Spleen (tissue), 11 donors: ENCODE measurements around the gene WNK1. TPM values are rescaled to one million over a fixed set of nuclear protein-coding genes. Genes with fewer than 3 reads are reported as not detected.
"Not testable (repeated sequence)": the region's sequence is repeated elsewhere in the genome, so short reads cannot be mapped to it uniquely, and the experiment has no call there.

ENCODE experiments used
- DNase-seq: peaks from one replicate; pipeline ENCODE4 v3.0.0-alpha.2; 2020
- H3K27ac ChIP-seq, 8 donors: fragments of 200-600 bp; sonication (generic) in 7 of 8; 1 replicate in 4 of 8; 2 replicates in 4 of 8; pipeline versions ENCODE4 v1.5.0 to v1.8.0; 2016 to 2021; ENCODE audit warnings: inconsistent platforms in 4 of 8, mild to moderate bottlenecking in 4 of 8, moderate library complexity in 1 of 8
- H3K27me3 ChIP-seq, 7 donors: fragments of 200-600 bp; sonication (generic) in 6 of 7; replicated peaks in 1 of 7; 1 replicate in 4 of 7; 2 replicates in 3 of 7; pipeline versions ENCODE4 v1.5.0 to v1.8.0; 2016 to 2021; ENCODE audit warnings: inconsistent platforms in 3 of 7, mild to moderate bottlenecking in 1 of 7
- H3K36me3 ChIP-seq, 6 donors: fragments of 200-600 bp; sonication (generic) in 5 of 6; 1 replicate in 4 of 6; 2 replicates in 2 of 6; pipeline versions ENCODE4 v1.5.0 to v1.8.0; 2016 to 2021; ENCODE audit warnings: inconsistent platforms in 2 of 6
- H3K4me1 ChIP-seq, 6 donors: fragments of 200-600 bp; sonication (generic) in 5 of 6; 1 replicate in 3 of 6; 2 replicates in 3 of 6; pipeline versions ENCODE4 v1.5.0 to v1.8.0; 2016 to 2021; ENCODE audit warnings: inconsistent platforms in 3 of 6
- H3K4me3 ChIP-seq, 8 donors: fragments of 200-600 bp; sonication (generic) in 7 of 8; 1 replicate in 4 of 8; 2 replicates in 4 of 8; pipeline versions ENCODE4 v1.5.0 to v1.8.0; 2016 to 2021; ENCODE audit warnings: inconsistent platforms in 4 of 8, mild to moderate bottlenecking in 4 of 8, moderate library complexity in 2 of 8
- H3K9me3 ChIP-seq, 8 donors: fragments of 200-600 bp; sonication (generic) in 7 of 8; 1 replicate in 4 of 8; 2 replicates in 4 of 8; pipeline versions ENCODE4 v1.5.0 to v1.8.0; 2016 to 2021; ENCODE audit warnings: inconsistent platforms in 4 of 8
- POLR2A ChIP-seq, 3 donors: fragments of 450-650 bp; IDR thresholded peaks; one replicate each; pipeline ENCODE4 v1.5.1; 2017; ENCODE audit warnings: antibody characterized with exemption in 3 of 3, mild to moderate bottlenecking in 1 of 3
- POLR2AphosphoS5 ChIP-seq, 3 donors: sonication (generic); formaldehyde crosslinking; IDR thresholded peaks; one replicate each; pipeline ENCODE4 v1.5.1; 2017; ENCODE audit warnings: antibody characterized with exemption in 3 of 3
- WGBS, 5 donors: extraction: QIAGEN DNeasy Blood & Tissue Kit in 3 of 5; methylation state at CpG; one replicate each; pipeline versions ENCODE4 v1.1.5 to v1.1.7; 2013 to 2018; 5-methylcytosine and 5-hydroxymethylcytosine counted together
- intact Hi-C: fragments of 100-400 bp; cut with DNase I; formaldehyde crosslinking; loops from one replicate; pipeline ENCODE4 v1.15.0; 2023; ENCODE audit warnings: low total_unique reads
- polyA plus RNA-seq, 3 donors: library from polyadenylated mRNA; stranded (reverse); fragments of 200-250 nt; gene quantifications; one replicate each; pipeline ENCODE4 v1.2.1, GENCODE V29; 2013
- total RNA-seq, 7 donors: library from RNA; depleted of rRNA in 3 of 7; stranded (reverse); fragments of >200 nt in 3 of 7; fragmentation: NEBNext Ultra II Directional in 4 of 7; extraction: Animal tissue kit (Norgen Biotek cat#: 25700) in 4 of 7; gene quantifications; one replicate each; pipeline versions ENCODE4 v1.1.0 to v1.2.1, GENCODE V29; 2016 to 2021
- TF ChIP-seq, protein P1 (sequence below), 11 experiments: fragments of 200-600 bp in 7 of 11; fragments of 450-650 bp in 4 of 11; sonication (generic) in 4 of 11; IDR thresholded peaks in 8 of 11; conservative IDR thresholded peaks in 3 of 11; 1 replicate in 7 of 11; 2 replicates in 4 of 11; pipeline versions ENCODE4 v1.4.0 to v1.8.0; 2016 to 2021; ENCODE audit warnings: antibody characterized with exemption in 11 of 11, inconsistent platforms in 4 of 11, mild to moderate bottlenecking in 1 of 11
- donor health status: healthy with polysubstance abuse.
- donor health status: DM: no; HTN: no; CAD: no; lungs with moderate emphysema.
- donor health status: DM: no; HTN: no; CAD: no.
- donor health status: Bipolar disorder and iron deficiency.
- donor health status: healthy.
- donor health status: DM: no; HTN: no; CAD: no.
- donor health status: DM: yes; HTN: yes; CAD: no.

Gene WNK1
- total and polyA plus RNA-seq, 10 donors = 8.8 to 261 (median 202) TPM

DNA sequence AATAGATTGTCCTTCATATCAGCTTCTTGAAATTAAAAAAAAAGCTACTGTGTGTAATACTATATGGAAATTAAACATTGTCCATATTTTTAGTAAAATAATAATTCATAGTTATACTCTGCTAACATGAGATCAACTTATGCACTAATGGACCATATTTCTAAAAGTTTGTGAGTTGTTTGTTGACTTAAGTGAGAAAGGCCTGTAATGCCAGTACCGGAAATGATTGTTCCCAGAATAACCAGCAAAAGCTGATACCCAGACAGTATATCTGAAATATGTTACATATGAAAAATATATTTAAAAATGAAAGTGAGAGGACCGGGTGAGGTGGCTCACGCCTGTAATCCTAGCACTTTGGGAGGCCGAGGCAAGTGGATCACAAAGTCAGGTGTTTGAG, 35.9 kb downstream of the WNK1 start:
- TF ChIP-seq POLR2A (IDR thresholded peaks at IDR 0.05) (no peak), POLR2AphosphoS5 (IDR thresholded peaks at IDR 0.05) (no peak)
- TF ChIP-seq, protein P1, sequence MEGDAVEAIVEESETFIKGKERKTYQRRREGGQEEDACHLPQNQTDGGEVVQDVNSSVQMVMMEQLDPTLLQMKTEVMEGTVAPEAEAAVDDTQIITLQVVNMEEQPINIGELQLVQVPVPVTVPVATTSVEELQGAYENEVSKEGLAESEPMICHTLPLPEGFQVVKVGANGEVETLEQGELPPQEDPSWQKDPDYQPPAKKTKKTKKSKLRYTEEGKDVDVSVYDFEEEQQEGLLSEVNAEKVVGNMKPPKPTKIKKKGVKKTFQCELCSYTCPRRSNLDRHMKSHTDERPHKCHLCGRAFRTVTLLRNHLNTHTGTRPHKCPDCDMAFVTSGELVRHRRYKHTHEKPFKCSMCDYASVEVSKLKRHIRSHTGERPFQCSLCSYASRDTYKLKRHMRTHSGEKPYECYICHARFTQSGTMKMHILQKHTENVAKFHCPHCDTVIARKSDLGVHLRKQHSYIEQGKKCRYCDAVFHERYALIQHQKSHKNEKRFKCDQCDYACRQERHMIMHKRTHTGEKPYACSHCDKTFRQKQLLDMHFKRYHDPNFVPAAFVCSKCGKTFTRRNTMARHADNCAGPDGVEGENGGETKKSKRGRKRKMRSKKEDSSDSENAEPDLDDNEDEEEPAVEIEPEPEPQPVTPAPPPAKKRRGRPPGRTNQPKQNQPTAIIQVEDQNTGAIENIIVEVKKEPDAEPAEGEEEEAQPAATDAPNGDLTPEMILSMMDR (IDR thresholded peaks at IDR 0.05 in 8 of 11, conservative IDR thresholded peaks at IDR 0.05 in 3 of 11) = no peak
- Histone ChIP-seq H3K27me3 (no peaks in the 10 kb centered on the region), H3K9me3 (no peaks in the 10 kb centered on the region), H3K36me3 (no peaks in the 10 kb centered on the region), H3K27ac (no peak overlapping the region), H3K4me3 (no peak overlapping the region), H3K4me1 (peaks cover 23 to 94% (median 70%) of the 10 kb centered on the region in 6 donors)
- 87 to 92% (median 90%) methylated on average over 4 of the region's 4 CpGs for WGBS, 5 donors
- DNase-seq = no peak
- intact Hi-C loops = no loop called here

DNA sequence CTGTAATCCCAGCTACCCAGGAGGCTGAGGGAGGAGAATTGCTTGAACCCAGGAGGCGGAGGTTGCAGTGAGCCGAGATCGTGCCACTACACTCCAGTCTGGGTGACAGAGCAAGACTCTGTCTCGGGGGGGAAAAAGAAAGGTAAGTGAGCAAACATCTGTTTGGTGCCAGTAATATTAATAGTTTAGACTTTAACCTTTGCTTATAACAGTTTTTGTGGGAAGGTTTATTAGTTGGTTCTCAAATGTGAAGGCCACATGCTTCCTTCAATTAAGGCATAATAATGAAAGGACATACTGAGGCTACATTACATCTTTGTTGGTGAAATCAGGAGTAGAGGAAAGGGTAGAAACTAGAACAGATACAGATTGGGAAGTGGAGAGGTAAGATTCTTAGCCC, 36.4 kb downstream of the WNK1 start:
- DNase-seq, intact Hi-C loops, H3K4me3 ChIP-seq, H3K27ac ChIP-seq, H3K9me3 ChIP-seq, H3K36me3 ChIP-seq, H3K27me3 ChIP-seq: not testable (repeated sequence)
- H3K4me1 ChIP-seq = peaks cover 23 to 98% (median 75%) of the 10 kb centered on the region in 6 donors
- 87 to 96% (median 94%) methylated on average over 4 of the region's 4 CpGs for WGBS, 5 donors

DNA sequence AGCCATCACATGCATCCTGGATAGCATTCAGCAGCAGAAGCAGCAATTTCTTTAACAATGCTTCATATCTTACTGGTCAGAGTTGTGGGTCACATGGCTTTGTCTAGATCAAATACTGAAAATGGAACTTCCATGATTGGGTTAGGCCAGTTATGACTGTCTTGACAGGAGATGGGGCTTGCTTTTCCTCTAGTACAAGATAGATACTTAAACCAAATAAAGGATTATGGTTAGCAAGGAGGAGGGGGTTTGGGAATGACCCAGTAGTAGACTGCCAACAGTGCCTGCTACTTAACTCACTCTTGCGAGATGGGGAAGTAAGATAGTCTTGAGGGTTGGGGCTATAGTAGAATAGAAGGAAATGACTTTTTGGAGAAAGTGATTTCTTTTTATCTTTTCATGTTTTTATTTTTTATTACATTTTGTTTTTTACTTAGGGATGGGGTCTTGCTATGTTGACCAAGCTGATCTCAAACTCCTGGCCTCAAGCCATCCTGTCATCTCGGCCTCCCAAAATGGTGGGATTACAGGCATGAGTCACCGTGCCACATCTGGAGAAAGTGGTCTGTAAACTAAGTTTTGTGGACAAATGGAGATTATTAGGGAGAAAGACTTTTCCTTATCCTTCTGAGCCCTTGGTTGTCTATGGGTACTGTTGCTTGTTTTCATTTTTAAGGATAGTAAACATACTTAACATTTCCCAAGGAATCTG, 37.6 kb downstream of the WNK1 start:
- H3K27ac ChIP-seq = peak overlapping the region in 1 of 8 donors; percentile 29
- no peaks in the 10 kb centered on the region for H3K36me3 ChIP-seq
- DNase-seq = no peak
- no peaks in the 10 kb centered on the region for H3K9me3 ChIP-seq
- H3K4me1 ChIP-seq = peaks cover 23 to 99% (median 79%) of the 10 kb centered on the region in 6 donors
- no peak overlapping the region for H3K4me3 ChIP-seq
- 72 to 81% (median 78%) methylated on average over 3 of the region's 3 CpGs for WGBS, 5 donors
- TF ChIP-seq, protein P1 (IDR thresholded peaks at IDR 0.05 in 8 of 11, conservative IDR thresholded peaks at IDR 0.05 in 3 of 11) = no peak
- TF ChIP-seq POLR2A (IDR thresholded peaks at IDR 0.05) (no peak), POLR2AphosphoS5 (IDR thresholded peaks at IDR 0.05) (no peak)
- H3K27me3 ChIP-seq = no peaks in the 10 kb centered on the region
- intact Hi-C loops = no loop called here

DNA sequence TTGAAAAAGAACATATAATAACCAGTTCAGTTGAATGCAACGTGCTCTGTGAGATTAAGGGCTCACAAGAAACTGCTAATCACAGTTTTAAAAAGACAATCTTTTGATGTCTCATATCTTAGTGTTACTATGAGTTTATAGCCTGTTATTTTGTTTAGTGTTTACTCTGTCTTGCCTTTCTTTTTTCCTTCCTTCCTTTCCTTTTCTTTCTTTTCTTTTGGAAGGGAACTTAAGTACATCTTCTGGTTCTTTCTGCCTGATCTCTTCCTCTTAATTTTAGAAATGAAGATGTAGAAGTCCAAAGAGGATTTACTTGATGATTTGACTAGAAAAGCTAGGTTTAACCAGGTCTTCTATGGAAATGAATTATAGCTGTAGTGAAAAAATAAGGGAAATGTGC, 38.2 kb downstream of the WNK1 start:
- no peaks in the 10 kb centered on the region for H3K36me3 ChIP-seq
- no peak overlapping the region for H3K4me3 ChIP-seq
- no peaks in the 10 kb centered on the region for H3K9me3 ChIP-seq
- H3K27me3 ChIP-seq = no peaks in the 10 kb centered on the region
- WGBS, 5 donors = 85 to 89% (median 86%) methylated on average over 1 of the region's 1 CpG
- no peak for DNase-seq
- TF ChIP-seq POLR2A (IDR thresholded peaks at IDR 0.05) (no peak), POLR2AphosphoS5 (IDR thresholded peaks at IDR 0.05) (no peak)
- TF ChIP-seq, protein P1 (IDR thresholded peaks at IDR 0.05 in 8 of 11, conservative IDR thresholded peaks at IDR 0.05 in 3 of 11) = no peak
- peaks cover 29 to 99% (median 83%) of the 10 kb centered on the region in 6 donors for H3K4me1 ChIP-seq
- intact Hi-C loops = no loop called here
- H3K27ac ChIP-seq = no peak overlapping the region
